GM21367 (cell line): Measurements from ENCODE around the gene PIK3R3.

Experiments used
- ATAC-seq: cut with Tn5 transposase; IDR thresholded peaks from one replicate; pipeline ENCODE4 v1.9.1; 2021; ENCODE audit not compliant: unreplicated experiment

Gene PIK3R3

GRCh38 chr1:45998020-45998617, 134.3 kb downstream of the PIK3R3 start:
- ATAC-seq: no peak

DNA sequence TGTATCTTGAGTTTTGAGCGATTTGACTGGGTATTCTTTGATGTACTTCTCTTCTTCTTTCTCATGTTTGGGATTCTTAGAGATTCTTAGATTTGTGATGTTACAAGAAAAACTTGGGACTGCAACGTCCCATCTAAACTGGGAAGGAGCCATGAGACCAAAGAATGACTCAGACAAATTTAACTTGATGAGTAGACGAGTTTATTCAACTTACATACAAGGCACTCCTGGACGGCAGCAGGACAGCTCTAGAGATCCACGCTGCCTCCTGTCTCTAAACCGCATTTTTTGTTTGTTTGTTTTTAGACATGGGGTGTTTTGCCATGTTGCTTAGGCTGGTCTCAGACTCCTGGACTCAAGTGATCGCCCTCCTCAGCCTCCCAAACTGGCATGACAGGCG, 137.1 kb downstream of the PIK3R3 start:
- ATAC-seq: no peak

DNA sequence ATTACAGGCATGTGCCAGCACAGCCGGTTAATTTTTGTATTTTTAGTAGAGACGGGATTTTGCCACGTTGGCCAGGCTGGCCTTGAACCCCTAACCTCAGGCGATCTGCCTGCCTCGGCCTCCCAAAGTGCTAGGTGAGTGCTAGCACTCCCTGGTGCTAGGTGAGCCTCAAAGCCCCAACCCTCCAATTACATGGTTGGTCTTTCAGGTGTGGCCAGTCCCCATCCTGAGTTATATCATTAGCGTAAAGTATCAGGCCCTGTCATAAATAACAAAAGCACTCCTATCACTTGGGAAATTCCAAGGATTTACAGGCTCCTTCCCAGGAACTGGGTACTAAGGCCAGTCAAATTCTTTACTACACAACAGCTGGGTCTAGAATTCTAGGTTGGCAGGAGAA, 138.0 kb downstream of the PIK3R3 start:
- no peak for ATAC-seq
